Endodermal cell (in vitro differentiated cells): ENCODE measurements around the gene CAVIN3. TPM values are rescaled to one million over a fixed set of nuclear protein-coding genes. Genes with fewer than 3 reads are reported as not detected.
"Not testable (repeated sequence)": the region's sequence is repeated elsewhere in the genome, so short reads cannot be mapped to it uniquely, and the experiment has no call there.

Experiments used
- DNase-seq: peaks from one replicate; pipeline ENCODE4 v3.0.0-alpha.2; 2017
- H3K27ac ChIP-seq: 2 replicates; pipeline ENCODE4 v1.5.1; 2013; ENCODE audit warnings: mild to moderate bottlenecking, low read depth, low read length, moderate library complexity
- H3K27me3 ChIP-seq: 2 replicates; pipeline ENCODE4 v1.6.1; 2013; ENCODE audit warnings: mild to moderate bottlenecking, low read length, moderate library complexity; ENCODE audit not compliant: insufficient read depth, control insufficient read depth, poor library complexity, severe bottlenecking
- H3K36me3 ChIP-seq: 2 replicates; pipeline ENCODE4 v1.7.0; 2013; ENCODE audit warnings: mild to moderate bottlenecking, low read length, moderate library complexity; ENCODE audit not compliant: control insufficient read depth, insufficient read depth
- H3K4me1 ChIP-seq: one replicate; pipeline ENCODE4 v1.7.0; 2013; ENCODE audit warnings: low read length; ENCODE audit not compliant: control insufficient read depth, insufficient read depth
- H3K4me3 ChIP-seq: 2 replicates; pipeline ENCODE4 v1.5.1; 2013; ENCODE audit warnings: mild to moderate bottlenecking, low read length, moderate library complexity
- H3K9ac ChIP-seq: 2 replicates; pipeline ENCODE4 v1.6.1; 2013; ENCODE audit warnings: mild to moderate bottlenecking, low read length, moderate library complexity; ENCODE audit not compliant: poor library complexity, severe bottlenecking; ENCODE audit errors: extremely low read depth
- H3K9me3 ChIP-seq: 2 replicates; pipeline ENCODE4 v1.6.1; 2013; ENCODE audit warnings: mild to moderate bottlenecking, low read length, moderate library complexity; ENCODE audit not compliant: control insufficient read depth
- H3K27ac Mint-ChIP-seq: 2 replicates; pipeline ENCODE4 v1.8.0; 2020; ENCODE audit warnings: mixed read lengths
- H3K27me3 Mint-ChIP-seq: 2 replicates; pipeline ENCODE4 v1.8.0; 2021; ENCODE audit warnings: mild to moderate bottlenecking, mixed read lengths; ENCODE audit not compliant: insufficient read depth
- H3K36me3 Mint-ChIP-seq: 2 replicates; pipeline ENCODE4 v1.8.0; 2020; ENCODE audit warnings: low read depth, mixed read lengths
- H3K4me1 Mint-ChIP-seq: 2 replicates; pipeline ENCODE4 v1.8.0; 2020; ENCODE audit warnings: mixed read lengths
- H3K4me3 Mint-ChIP-seq: 2 replicates; pipeline ENCODE4 v1.8.0; 2020; ENCODE audit warnings: mild to moderate bottlenecking, moderate library complexity, mixed read lengths
- H3K9me3 Mint-ChIP-seq: 2 replicates; pipeline ENCODE4 v1.8.0; 2020; ENCODE audit warnings: mild to moderate bottlenecking, mixed read lengths
- CTCF ChIP-seq: fragments of 200-600 bp; sonication (generic); conservative IDR thresholded peaks from 2 replicates; pipeline ENCODE4 v1.5.0; 2021; ENCODE audit warnings: antibody characterized with exemption, mild to moderate bottlenecking
- WGBS, 2 experiments: methylation state at CpG; one replicate each; pipeline versions ENCODE4 v1.1.5 to v1.1.7; 2013; ENCODE audit warnings: missing lambda C conversion rate in 2 of 2, mixed read lengths in 1 of 2; ENCODE audit not compliant: insufficient coverage in 1 of 2, insufficient read length in 1 of 2; 5-methylcytosine and 5-hydroxymethylcytosine counted together
- total RNA-seq, 2 donors: library from RNA; stranded (reverse); fragmentation: NEBNext Ultra II Directional in 1 of 2; extraction: Animal tissue kit (Norgen Biotek cat#: 25700) in 1 of 2; gene quantifications; 2 replicates in 1 of 2; 3 replicates in 1 of 2; pipeline ENCODE4 v1.2.1, GENCODE V29; 2021

The CAVIN3 gene
- total RNA-seq, 2 donors from 2014 or later = 42.2 to 70.2 TPM

- H3K27ac ChIP-seq = no peak overlapping the region
- no peak for TF ChIP-seq CTCF
- Mint-ChIP-seq H3K4me1 (peaks cover 34% of the 10 kb centered on the region), H3K9me3 (no peaks in the 10 kb centered on the region), H3K27me3 (peaks cover 22% of the 10 kb centered on the region), H3K27ac (no peak overlapping the region), H3K4me3 (no peak overlapping the region), H3K36me3 (no peaks in the 10 kb centered on the region)
- H3K9ac ChIP-seq = no peak overlapping the region
- WGBS, 2 experiments = 93% methylated on average over 2 to 4 of the region's 4 CpGs
- H3K4me1 ChIP-seq = peaks cover 10% of the 10 kb centered on the region
- H3K4me3 ChIP-seq = no peak overlapping the region
- H3K27me3 ChIP-seq = no peaks in the 10 kb centered on the region
- no peaks in the 10 kb centered on the region for H3K36me3 ChIP-seq
- no peak for DNase-seq
- H3K9me3 ChIP-seq = peaks cover 18% of the 10 kb centered on the region
These were observed 36.8 kb downstream of the CAVIN3 start for GRCh38 chr11:6283453-6284023.

- 36 to 61% methylated on average over 7 of the region's 7 CpGs for WGBS, 2 experiments
- Mint-ChIP-seq H3K27ac (peak overlapping the region; percentile 96), H3K27me3 (peaks cover 16% of the 10 kb centered on the region), H3K4me3 (peak overlapping the region; percentile 19), H3K36me3 (peaks cover 12% of the 10 kb centered on the region), H3K9me3 (peaks cover 17% of the 10 kb centered on the region), H3K4me1 (peaks cover 35% of the 10 kb centered on the region)
- Histone ChIP-seq H3K27ac (peak overlapping the region; percentile 10), H3K4me3 (peak overlapping the region; percentile 48), H3K9me3 (peaks cover 20% of the 10 kb centered on the region), H3K4me1 (peaks cover 10% of the 10 kb centered on the region), H3K9ac (peak overlapping the region; percentile 91)
- DNase-seq = peak; percentile 67
- not testable (repeated sequence) for H3K36me3 ChIP-seq, H3K27me3 ChIP-seq
These were observed 39.5 kb downstream of the CAVIN3 start for GRCh38 chr11:6280809-6281208.

- Histone ChIP-seq H3K9me3 (peaks cover 30% of the 10 kb centered on the region), H3K36me3 (peaks cover 37% of the 10 kb centered on the region), H3K27ac (no peak overlapping the region), H3K9ac (no peak overlapping the region), H3K4me3 (no peak overlapping the region), H3K27me3 (no peaks in the 10 kb centered on the region), H3K4me1 (peaks cover 11% of the 10 kb centered on the region)
- H3K36me3 Mint-ChIP-seq = peaks cover 63% of the 10 kb centered on the region
- no peaks in the 10 kb centered on the region for H3K27me3 Mint-ChIP-seq
- no peak for DNase-seq
- no peak overlapping the region for H3K27ac Mint-ChIP-seq
- 86 to 100% methylated on average over 1 to 4 of the region's 4 CpGs for WGBS, 2 experiments
- H3K4me1 Mint-ChIP-seq = peaks cover 22% of the 10 kb centered on the region
- H3K9me3 Mint-ChIP-seq = peaks cover 31% of the 10 kb centered on the region
- H3K4me3 Mint-ChIP-seq = no peak overlapping the region
- peak; percentile 26 for TF ChIP-seq CTCF
These were observed 47.1 kb downstream of the CAVIN3 start for GRCh38 chr11:6273188-6273587.

GRCh38 chr11:6271598-6271997 is 48.7 kb downstream of the CAVIN3 start:
- Mint-ChIP-seq H3K9me3 (peaks cover 22% of the 10 kb centered on the region), H3K4me3 (no peak overlapping the region), H3K27ac (no peak overlapping the region), H3K4me1 (peaks cover 30% of the 10 kb centered on the region), H3K36me3 (peaks cover 56% of the 10 kb centered on the region), H3K27me3 (no peaks in the 10 kb centered on the region)
- no peak for DNase-seq
- no peak overlapping the region for H3K4me3 ChIP-seq
- peaks cover 14% of the 10 kb centered on the region for H3K4me1 ChIP-seq
- H3K36me3 ChIP-seq = peaks cover 41% of the 10 kb centered on the region
- no peak for TF ChIP-seq CTCF
- no peak overlapping the region for H3K27ac ChIP-seq
- H3K27me3 ChIP-seq = no peaks in the 10 kb centered on the region
- H3K9me3 ChIP-seq = peaks cover 21% of the 10 kb centered on the region
- WGBS, 2 experiments = 80 to 90% methylated on average over 1 to 3 of the region's 3 CpGs
- H3K9ac ChIP-seq = no peak overlapping the region
